Mesothelial cell of epicardium (in vitro differentiated cells): ENCODE measurements around the gene RSL24D1. TPM values are rescaled to one million over a fixed set of nuclear protein-coding genes. Genes with fewer than 3 reads are reported as not detected.
"Not testable (repeated sequence)": the region's sequence is repeated elsewhere in the genome, so short reads cannot be mapped to it uniquely, and the experiment has no call there.

Experiments
- DNase-seq, 2 experiments: peaks; one replicate each; pipeline ENCODE4 v3.0.0; 2021; ENCODE audit warnings: low spot score in 2 of 2; ENCODE audit not compliant: unreplicated experiment in 2 of 2
- H3K27ac Mint-ChIP-seq: 2 replicates; pipeline ENCODE4 v1.8.0; 2021; ENCODE audit warnings: mixed read lengths
- H3K27me3 Mint-ChIP-seq: 2 replicates; pipeline ENCODE4 v1.8.0; 2021; ENCODE audit warnings: low read depth, mixed read lengths
- H3K36me3 Mint-ChIP-seq: 2 replicates; pipeline ENCODE4 v1.8.0; 2021; ENCODE audit warnings: mixed read lengths
- H3K4me1 Mint-ChIP-seq: 2 replicates; pipeline ENCODE4 v1.8.0; 2021; ENCODE audit warnings: mixed read lengths
- H3K4me3 Mint-ChIP-seq: 2 replicates; pipeline ENCODE4 v1.8.0; 2021; ENCODE audit warnings: mild to moderate bottlenecking, moderate library complexity, mixed read lengths
- H3K9me3 Mint-ChIP-seq: 2 replicates; pipeline ENCODE4 v1.8.0; 2021; ENCODE audit warnings: mixed read lengths
- CTCF ChIP-seq: fragments of 200-600 bp; sonication (generic); IDR thresholded peaks from one replicate; pipeline ENCODE4 v1.5.0; 2021; ENCODE audit warnings: antibody characterized with exemption; ENCODE audit not compliant: unreplicated experiment
- total RNA-seq: library from RNA; stranded (reverse); gene quantifications from 3 replicates; pipeline ENCODE4 v1.2.1, GENCODE V29; 2021

RSL24D1 gene
- total RNA-seq, 1 donor from 2014 or later: 78.8 TPM

GRCh38 chr15:55164284-55164683, 32.5 kb downstream of the RSL24D1 start:
- Mint-ChIP-seq H3K36me3 (no peaks in the 10 kb centered on the region), H3K4me1 (no peaks in the 10 kb centered on the region), H3K27ac (no peak overlapping the region), H3K9me3 (peaks cover 3% of the 10 kb centered on the region), H3K27me3 (peaks cover 7% of the 10 kb centered on the region), H3K4me3 (no peak overlapping the region)
- no peak for TF ChIP-seq CTCF
- no peak for DNase-seq

- no peak overlapping the region for H3K27ac Mint-ChIP-seq
- no peak overlapping the region for H3K4me3 Mint-ChIP-seq
- no peaks in the 10 kb centered on the region for H3K9me3 Mint-ChIP-seq
- TF ChIP-seq CTCF: no peak
- H3K36me3 Mint-ChIP-seq: no peaks in the 10 kb centered on the region
- DNase-seq: no peak
- peaks cover 4% of the 10 kb centered on the region for H3K27me3 Mint-ChIP-seq
- H3K4me1 Mint-ChIP-seq: no peaks in the 10 kb centered on the region
Measured at GRCh38 chr15:55151631-55152030, 45.1 kb downstream of the RSL24D1 start.

- not testable (repeated sequence) for H3K36me3 Mint-ChIP-seq, H3K4me1 Mint-ChIP-seq, H3K27me3 Mint-ChIP-seq, H3K4me3 Mint-ChIP-seq, H3K27ac Mint-ChIP-seq, DNase-seq
- peaks cover 50% of the 10 kb centered on the region for H3K9me3 Mint-ChIP-seq
Measured at GRCh38 chr15:55143132-55143531, 53.6 kb downstream of the RSL24D1 start.

- H3K4me1 Mint-ChIP-seq: no peaks in the 10 kb centered on the region
- TF ChIP-seq CTCF: no peak
- H3K4me3 Mint-ChIP-seq: no peak overlapping the region
- no peaks in the 10 kb centered on the region for H3K27me3 Mint-ChIP-seq
- DNase-seq: no peak
- no peak overlapping the region for H3K27ac Mint-ChIP-seq
- H3K36me3 Mint-ChIP-seq: no peaks in the 10 kb centered on the region
- H3K9me3 Mint-ChIP-seq: peaks cover 43% of the 10 kb centered on the region
Measured at GRCh38 chr15:55133972-55134371, 62.8 kb downstream of the RSL24D1 start.

GRCh38 chr15:55132672-55133071, 64.1 kb downstream of the RSL24D1 start:
- H3K4me1 Mint-ChIP-seq: no peaks in the 10 kb centered on the region
- no peak overlapping the region for H3K27ac Mint-ChIP-seq
- TF ChIP-seq CTCF: no peak
- H3K27me3 Mint-ChIP-seq: no peaks in the 10 kb centered on the region
- no peaks in the 10 kb centered on the region for H3K36me3 Mint-ChIP-seq
- H3K4me3 Mint-ChIP-seq: no peak overlapping the region
- peaks cover 33% of the 10 kb centered on the region for H3K9me3 Mint-ChIP-seq
- no peak for DNase-seq

Other genes with a start within 250 kb of the RSL24D1 start
- gene RAB27A, start 92.9 kb upstream of the RSL24D1 start, total RNA-seq: 9.5 to 13.1 TPM (median 12.1 TPM) in 3 replicates
- gene PIGBOS1, start 122.2 kb upstream of the RSL24D1 start, total RNA-seq: 11.8 to 19.7 TPM (median 15.5 TPM) in 3 replicates
- gene PIGB, start 122.3 kb upstream of the RSL24D1 start, total RNA-seq: 14.4 to 19.3 TPM (median 15.4 TPM) in 3 replicates
- 18.4 to 21.3 TPM (median 19.2 TPM) in 3 replicates for gene CCPG1, start 211.4 kb upstream of the RSL24D1 start, total RNA-seq
- 1.4 to 2.2 TPM (median 1.6 TPM) in 3 replicates for gene PIERCE2, start 211.6 kb upstream of the RSL24D1 start, total RNA-seq